ENCODE data around the gene RAB3C.

The RAB3C gene

DNA sequence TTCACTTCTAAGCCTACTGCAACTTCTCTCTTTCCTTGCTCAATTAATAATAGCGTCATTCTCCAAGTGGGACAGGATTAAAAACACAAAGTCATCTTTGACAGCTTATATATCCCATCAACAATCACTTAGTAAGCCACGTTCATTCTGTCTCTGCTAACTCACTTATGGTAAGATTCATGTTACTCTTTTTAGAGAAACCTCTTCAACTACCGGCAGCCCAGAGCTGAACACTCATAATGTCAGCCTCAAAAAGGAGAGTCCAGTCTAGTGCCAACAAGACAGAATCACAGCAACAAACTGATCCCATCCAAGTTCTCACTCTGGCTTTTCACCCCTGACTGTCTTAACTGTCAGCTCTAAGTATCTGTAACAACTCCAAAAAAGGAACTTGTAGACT, 196.0 kb downstream of the RAB3C start:
- DNase-seq, result no peak

DNA sequence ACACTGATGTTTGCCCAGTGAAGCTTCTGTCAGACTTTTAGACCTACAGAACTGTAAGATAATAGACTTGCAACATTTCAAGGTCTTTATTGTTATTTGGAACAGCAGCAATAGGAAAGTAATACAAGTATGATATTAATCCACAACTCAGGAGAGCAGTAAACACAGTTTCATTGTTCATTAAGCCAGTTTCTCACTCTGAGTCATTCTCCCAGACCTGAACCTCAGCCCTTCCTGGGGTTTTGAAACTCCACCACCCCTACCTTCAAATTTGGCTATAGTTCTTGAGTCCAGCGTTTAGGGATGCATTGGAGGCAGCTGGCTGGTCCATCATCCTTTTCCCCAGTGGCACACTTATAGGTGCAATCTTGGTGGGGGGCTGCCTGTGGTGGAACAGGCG, 203.2 kb downstream of the RAB3C start:
- DNase-seq, result no peak

DNA sequence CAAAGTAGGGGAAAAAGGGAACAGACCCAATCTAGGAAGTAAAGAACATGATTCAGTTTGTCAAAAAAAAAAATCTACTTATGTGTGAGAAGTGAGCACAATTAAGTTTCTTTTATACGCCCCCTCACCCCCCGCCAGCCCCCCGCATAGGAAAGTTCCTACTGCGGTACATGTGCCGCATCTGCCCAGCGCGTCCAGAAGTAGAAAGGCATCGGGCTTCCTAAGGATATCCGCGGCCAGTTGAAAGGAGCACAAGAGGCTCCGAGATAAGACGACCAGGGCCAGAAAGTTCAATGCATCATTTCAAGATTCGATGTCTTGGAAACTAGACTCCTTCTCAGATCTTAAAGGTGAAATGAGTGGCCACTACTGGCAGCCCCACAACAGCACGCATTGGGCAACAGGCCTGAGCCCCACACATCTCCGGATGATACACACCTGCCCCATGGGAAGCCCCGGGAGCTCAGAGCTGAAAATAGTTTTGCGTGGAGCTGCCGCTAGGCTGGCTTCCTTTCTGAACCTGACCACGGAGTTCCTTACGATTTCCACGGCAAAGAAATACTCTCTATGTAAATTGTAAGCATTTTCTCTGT, 203.9 kb downstream of the RAB3C start:
- DNase-seq, result no peak

DNA sequence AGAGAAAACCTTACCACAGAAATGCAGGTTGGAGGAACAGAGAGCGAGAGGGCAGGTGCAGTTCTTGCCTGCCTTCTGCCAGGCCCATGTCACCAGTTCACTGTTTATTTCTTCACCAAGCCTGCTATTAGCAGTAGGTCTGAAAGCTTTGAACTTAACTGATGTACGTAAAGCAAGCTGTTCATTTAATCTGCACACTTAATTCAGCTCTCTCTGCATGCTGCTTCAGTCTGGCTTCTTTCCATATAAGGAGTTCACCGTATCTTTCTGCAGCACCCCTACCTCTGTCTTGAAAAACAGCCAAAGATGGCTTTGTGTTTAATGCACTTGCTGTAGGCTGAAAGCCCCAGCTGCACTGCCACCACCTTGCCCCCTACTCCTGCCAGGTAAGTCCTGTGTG, 205.1 kb downstream of the RAB3C start:
- no peak for DNase-seq

DNA sequence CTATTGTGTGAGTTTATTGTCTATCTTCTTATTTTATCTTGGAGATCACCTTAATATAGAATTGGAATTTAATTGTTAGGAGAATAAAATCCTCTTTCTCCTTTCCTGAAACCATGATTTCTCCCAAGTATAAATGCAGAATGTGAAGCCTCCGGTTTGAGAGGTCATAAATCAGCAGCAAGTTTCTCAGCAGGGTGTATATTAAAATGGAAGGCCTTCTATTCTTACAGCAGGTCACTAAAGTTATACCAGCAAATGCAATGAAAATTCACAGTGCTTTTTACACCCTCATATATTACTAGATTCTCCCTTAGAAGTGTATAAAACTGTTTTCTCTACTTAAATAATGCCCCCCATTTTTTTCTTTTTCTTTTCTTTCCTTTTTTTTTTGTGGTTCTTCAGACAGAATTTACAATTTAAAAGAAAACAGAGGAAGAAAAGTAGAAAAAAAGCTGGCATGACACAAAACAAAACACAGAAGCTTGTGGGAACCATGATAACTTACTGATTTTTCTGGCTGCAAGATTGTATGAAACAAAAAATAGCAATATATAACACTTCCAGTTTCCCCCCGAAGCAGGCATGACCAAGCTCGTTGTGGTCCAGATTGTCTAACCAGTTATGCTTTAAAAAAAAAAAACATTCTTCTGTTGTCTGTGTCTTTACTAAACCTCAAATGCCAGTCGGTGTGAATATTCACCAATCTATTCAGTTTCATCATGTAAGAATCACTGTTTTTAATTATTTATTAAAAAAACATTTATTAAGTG, 211.2 kb downstream of the RAB3C start:
- no peak for DNase-seq

DNA sequence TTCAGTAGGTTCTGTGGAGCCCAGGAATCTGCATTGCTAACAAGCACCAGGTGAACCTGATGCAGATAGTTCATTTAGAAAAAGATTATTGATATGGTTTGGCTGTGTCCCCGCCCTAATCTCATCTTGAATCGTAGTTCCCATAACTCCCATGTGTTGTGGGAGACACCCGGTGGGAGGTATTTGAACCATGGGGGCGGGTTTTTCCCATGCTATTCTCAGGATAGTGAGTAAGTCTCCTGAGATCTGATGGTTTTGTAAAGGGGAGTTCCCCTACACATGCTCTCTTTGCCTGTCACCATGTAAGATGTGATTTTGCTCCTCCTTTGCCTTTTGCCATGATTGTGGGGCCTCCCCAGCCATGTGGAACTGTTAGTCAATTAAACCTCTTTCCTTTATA, 212.0 kb downstream of the RAB3C start:
- no peak for DNase-seq

- DNase-seq, result no peak
Measured at GRCh38 chr5:58795327-58795726, 212.5 kb downstream of the RAB3C start.

- DNase-seq, result no peak
Measured at GRCh38 chr5:58797021-58797420, 214.1 kb downstream of the RAB3C start.

- no peak for DNase-seq
Measured at GRCh38 chr5:58800356-58800755, 217.5 kb downstream of the RAB3C start.

DNA sequence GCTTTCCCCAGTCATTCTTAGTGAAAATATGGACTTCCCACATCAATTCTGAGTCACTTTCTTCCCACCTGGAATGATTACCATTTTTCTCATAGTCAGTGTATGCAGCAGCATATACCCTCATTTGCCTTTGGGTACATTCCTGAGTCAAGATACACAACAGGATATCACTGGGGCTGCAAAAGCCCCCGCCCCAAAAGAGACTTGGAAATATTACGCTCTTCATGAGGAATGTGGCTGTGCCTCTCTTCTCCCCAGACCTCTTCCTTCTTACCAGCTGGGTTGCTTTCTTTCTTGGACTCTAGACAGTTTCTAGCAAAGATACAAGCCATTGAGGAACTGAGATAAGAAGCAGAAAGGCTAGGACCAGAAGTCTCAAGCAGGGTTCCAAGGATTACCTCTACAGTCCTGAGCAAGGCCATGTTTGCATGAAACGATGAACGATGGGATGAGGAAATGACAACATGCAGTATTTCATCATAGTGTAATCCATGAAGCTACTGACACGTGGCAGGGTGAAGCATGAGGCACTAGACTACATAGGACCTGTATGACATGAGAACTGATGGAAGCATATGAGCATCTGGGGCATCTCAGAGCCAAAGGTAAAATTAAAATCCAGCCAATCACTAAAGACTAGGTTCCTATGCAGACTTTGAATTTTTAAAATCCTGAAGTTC, 218.1 kb downstream of the RAB3C start:
- no peak for DNase-seq

GRCh38 chr5:58803056-58803455, 220.2 kb downstream of the RAB3C start:
- DNase-seq, result no peak

GRCh38 chr5:58804291-58804690, 221.4 kb downstream of the RAB3C start:
- DNase-seq, result no peak

GRCh38 chr5:58810086-58810485, 227.2 kb downstream of the RAB3C start:
- no peak for DNase-seq

DNA sequence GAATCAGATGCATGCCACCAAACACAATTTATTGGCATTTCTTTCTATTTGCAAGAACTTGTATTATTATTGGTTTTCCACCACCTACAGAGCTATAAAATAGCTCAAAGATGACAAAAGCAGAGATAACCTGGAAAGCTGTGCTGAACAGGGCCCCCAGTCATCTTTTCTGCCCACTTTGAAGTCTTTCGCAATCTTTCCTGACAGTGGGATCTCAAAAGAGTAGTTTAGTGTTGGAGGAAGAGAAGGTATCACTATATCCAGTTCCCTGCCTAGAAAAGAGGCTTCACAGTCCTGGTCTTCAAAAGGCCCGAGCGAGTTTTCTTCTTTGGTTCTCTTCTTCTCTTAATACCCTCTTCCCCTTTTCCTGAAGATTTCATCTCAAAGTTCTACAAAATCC, 231.0 kb downstream of the RAB3C start:
- no peak for DNase-seq

GRCh38 chr5:58816181-58816731, 233.4 kb downstream of the RAB3C start:
- DNase-seq, result no peak

DNA sequence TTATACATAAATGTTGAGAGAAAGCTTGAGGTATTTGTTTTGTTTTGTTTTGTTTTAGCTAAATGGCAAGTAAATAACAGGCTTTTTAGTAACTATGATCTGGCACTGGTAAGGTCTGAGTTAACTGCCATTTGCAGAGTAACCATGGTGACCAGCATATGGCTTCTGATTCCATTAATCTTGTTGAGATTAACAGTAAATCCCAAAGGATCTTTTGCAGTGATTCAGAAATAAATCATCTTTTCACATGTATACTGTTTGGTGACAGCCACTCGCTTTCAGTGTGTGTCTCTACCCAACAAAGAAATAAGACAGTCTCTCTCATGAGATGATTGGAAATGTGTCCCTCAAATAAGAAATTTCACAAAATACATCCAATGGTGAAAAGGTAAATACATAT, 235.6 kb downstream of the RAB3C start:
- DNase-seq, result no peak

GRCh38 chr5:58825441-58825840, 242.6 kb downstream of the RAB3C start:
- no peak for DNase-seq

- DNase-seq, result no peak
Measured at GRCh38 chr5:58825899-58826298, 243.0 kb downstream of the RAB3C start.

DNA sequence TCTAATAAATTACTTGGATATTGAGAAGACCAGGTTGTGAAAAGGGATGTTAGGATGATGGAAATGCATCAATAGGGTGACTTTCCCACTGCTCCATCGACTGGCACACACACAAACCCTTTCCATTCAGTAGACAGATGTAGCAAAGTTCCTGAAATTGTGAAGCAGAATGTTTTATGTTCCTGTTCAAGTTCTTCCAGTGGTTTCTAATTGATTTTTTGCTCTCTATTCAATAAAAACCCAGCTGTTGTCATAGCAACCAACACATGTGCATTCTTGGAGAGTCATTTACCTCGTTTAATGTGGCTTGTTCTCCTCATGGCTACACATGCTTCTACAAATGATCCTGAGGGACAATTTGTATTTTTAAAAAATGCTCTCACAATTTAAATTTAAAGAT, 244.6 kb downstream of the RAB3C start:
- no peak for DNase-seq

DNA sequence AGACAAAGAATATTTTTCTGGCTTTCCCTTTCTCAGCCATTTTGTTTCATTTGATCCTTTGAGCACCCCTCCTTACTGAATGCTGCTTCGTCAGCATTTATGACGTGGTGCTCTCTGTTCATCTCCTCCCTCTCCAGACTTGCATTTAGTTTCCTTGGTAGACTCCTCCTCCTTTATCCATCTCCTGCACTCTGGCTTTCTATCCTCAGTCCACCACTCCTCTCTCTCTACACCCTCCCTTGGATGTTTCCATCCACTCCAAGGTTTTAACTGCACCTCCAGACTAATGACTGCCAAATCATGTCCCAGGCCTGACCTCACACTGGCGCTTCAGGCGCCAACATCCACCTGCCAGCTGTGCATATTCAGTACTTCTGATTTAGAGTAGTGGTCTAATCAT, 245.4 kb downstream of the RAB3C start:
- no peak for DNase-seq

DNA sequence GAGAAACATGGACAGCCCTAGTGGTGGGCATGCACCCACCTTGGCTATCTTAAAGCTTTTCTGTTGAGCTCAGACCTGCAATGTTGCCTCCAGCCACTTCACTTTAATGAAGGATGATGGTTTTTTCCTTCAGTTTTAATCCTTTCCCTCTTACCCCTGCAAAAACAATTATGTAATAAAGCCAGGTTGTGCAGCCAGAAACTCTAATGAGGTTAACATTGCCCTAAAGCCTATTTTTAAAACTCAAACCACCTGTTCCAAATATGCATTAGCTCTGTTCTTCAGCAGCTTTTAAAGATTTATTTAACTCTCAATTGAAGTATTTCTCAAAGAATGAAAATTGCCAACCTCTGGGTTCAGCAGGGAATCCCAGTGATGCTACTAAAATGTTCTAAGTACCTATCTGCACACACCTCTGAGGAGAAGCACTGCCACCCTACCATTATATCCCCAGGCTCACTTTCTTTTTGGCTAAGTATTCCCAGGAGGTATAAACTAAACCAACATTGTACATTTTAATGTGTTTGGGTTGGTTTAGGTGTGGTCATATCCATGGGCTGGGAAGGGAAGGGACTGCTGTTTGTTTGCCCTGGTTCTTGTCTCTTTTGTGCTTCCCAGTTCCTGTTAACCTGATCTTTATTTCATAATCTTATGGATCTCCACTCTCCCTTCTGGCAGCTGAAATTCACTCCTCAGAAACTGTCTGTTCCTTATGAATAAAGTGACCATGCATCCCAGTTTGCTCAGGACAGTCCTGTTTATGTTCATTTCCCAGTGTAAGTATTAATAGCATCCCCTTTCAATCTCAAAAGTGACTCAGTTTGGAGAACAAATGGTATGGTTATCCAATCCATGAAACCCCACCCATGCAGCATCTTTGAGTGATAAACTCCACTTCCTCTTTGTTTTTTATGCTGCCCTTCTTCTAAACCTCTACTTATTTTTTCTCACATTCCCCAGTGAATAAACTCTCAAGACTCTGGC, 251.7 kb downstream of the RAB3C start:
- DNase-seq, result no peak

GRCh38 chr5:58836351-58836750, 253.5 kb downstream of the RAB3C start:
- no peak for DNase-seq

DNA sequence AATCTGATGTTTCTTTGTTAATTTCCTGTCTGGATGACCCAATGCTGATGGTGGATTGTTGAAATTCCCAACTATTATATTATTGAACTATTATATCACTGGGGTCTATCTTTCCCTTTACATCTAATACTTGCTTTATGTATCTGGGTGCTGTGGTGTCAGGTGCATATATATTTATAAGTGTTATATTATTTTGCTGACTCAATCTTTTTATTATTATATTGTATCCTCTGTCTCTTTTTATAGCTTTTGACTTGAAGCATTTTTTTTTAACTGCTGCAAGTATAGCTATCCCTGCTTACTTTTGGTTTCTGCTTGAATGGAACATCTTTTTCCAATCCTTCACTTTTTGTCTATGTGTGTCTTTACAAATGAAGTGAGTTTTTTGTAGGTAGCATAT, 255.9 kb downstream of the RAB3C start:
- no peak for DNase-seq

Measured in central memory CD4-positive, alpha-beta T cell (primary cell).